T-helper 1 cell treated with Interleukin-12 subunit alpha and Interleukin-12 subunit beta and Interleukin-4 antibody, amounts not matched to agents 30 ng/mL and 1 ng/mL, for 36 hours (primary cell): ENCODE data around the gene TMEM82. TPM values are rescaled to one million over a fixed set of nuclear protein-coding genes. Genes with fewer than 3 reads are reported as not detected.

Experiments
- intact Hi-C: fragments of 100-400 bp; cut with micrococcal nuclease; formaldehyde crosslinking; loops from one replicate; pipeline ENCODE4 v1.15.1; 2024
- total RNA-seq: library from RNA; stranded (reverse); gene quantifications from 2 replicates; pipeline ENCODE4 v1.2.3, GENCODE V29; 2022

The TMEM82 gene
- total RNA-seq, 1 donor from 2014 or later = not detected

GRCh38 chr1:15719381-15720120 lies 22.7 kb upstream of the TMEM82 start:
- intact Hi-C loops = no loop called here

DNA sequence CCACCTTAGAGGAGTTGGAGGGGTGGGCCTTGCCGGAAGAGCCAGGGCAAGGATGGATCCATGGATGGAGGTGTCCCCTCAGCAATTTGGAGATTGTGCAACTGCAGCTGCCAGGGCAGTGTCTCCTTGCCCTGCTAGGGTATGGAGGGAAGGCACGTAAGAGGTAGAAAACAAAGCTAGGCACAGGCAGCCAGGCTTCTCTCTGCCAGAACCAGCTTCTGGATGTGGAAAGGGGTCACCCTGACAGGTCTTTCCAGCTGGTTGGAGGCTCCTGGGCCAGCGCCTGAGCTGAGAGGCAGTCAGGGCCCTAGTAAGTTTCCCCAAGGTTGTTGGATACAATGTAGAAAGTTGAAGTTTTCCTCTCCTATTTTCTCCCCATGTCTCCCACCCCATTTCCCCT lies 21.4 kb upstream of the TMEM82 start:
- intact Hi-C loops = no loop called here

DNA sequence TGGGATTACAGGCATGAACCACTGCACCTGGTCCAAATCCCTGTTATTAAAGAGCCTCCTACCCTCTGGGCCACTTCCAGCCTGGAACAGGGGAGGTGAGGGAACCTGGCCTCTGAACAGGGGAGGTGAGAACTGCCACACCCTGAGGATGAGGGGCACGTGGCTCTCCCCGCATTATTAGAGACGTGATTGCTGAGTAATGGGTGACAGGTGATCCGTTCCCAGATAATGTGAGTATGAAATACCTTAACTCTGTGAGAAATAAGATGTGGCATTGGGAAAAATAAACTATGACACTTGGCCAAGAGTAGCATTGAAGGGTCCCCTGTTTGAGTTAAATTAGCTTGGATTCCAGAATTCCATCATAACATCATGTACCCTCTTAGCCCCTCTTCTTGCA lies 19.9 kb upstream of the TMEM82 start:
- intact Hi-C loops = no loop called here

DNA sequence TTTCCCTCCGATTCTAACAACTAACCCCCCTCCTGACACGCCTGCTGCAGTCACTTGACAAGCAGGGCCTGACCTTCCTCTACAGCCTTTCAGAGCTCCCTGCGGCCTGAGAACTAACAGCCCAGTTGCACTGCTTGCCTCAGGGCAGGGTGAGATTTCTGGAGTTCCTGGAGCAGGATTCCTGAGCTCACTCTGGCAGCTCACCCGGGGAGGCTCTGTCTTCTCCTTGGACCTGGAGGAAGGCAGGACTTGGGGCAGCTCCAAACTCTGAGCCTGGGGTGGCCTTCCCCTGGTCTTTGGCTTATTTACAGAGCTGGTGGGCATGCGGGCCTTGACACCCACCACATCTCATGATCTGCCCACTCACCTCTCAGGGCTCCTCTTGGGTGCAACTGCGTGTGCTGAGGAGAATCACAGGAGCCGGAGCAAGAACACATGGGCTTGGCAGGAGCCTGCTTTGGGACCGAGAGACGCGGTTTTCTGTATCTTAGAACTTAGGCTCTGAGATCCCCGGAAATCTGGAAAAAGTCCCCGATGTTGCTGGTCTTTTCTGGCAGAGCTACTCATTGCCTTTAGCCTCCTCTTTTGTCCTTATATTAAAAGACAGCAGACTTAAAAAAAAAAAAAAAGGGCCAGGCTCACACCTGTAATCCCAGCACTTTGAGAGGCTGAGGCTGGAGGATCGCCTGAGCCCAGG lies 19.3 kb upstream of the TMEM82 start:
- intact Hi-C loops = no loop called here

- intact Hi-C loops = no loop called here
Observed at GRCh38 chr1:15723631-15724246, 18.6 kb upstream of the TMEM82 start.

DNA sequence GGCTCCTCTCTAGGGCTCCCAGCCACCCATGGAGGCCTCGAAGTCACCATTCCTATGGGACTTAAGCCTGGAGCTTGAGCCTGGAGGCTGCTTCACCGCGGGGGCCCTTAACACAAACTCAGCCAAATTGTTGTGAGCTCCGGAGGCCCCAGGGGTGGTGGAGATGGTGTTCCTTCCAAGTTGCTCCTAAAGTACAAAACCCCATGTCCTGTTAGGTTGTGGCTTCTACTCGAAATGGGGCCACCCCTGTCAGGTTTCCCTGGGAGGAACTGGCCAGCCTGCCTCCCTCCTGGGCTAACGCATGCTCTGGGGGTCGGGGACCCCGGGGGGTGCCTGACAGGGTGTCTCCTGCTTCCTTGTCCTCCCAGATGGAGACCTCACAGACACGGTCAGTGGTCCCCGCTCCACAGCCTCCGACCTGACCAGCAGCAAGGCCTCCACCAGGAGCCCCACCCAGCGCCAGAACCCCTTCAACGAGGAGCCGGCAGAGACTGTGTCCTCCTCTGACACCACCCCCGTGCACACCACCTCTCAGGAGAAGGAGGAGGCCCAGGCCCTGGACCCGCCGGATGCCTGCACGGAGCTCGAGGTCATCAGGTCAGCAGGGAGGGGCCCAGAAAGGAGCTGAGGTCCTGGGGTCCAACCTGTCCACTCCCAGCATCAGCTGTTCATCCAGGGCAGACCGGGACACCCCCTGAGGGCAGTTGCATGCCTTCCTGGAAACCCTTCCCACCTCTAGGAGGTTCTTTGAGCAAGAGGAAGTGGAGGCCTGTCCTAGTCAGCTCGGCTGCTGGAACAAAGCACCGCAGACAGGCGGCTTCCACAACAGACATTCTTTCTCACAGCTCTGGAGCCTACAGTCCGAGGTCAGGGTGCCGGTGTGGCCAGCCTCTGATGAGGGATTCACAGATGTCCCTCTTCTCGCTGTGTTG lies 17.1 kb upstream of the TMEM82 start:
- intact Hi-C loops = no loop called here

- intact Hi-C loops = no loop called here
Observed at GRCh38 chr1:15726508-15726907, 15.8 kb upstream of the TMEM82 start.

GRCh38 chr1:15727021-15727420 lies 15.3 kb upstream of the TMEM82 start:
- intact Hi-C loops = no loop called here

GRCh38 chr1:15727424-15727823 lies 14.9 kb upstream of the TMEM82 start:
- intact Hi-C loops = no loop called here

DNA sequence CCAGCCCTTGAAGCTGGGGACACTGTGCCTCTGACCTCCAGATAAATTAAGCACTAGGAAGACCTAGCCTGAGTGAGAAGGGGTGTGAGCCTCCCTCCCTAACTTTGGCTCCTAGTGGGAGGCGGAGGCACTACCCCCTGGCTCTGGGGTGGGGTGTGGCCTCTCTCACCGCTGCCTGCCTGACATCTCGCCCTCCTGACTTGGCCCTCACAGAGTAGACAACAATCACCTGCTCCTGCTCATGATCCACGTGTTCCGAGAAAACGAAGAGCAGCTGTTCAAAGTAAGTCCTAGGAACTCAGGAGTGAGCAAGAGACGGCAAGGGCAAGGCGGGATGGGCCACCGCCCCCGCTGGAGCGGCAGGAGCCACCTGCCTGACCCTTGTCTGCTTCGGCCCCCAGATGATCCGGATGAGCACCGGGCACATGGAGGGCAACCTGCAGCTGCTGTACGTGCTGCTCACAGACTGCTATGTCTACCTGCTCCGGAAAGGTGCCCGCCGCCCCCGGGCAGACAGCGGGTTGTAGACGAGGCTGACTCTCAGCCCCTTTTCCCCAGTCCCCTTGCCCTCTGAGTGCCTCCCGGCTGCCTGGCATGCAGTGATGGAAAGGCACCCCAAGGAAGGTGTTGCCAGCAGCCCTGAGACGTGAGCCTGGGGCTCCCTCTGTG lies 14.3 kb upstream of the TMEM82 start:
- intact Hi-C loops = no loop called here

DNA sequence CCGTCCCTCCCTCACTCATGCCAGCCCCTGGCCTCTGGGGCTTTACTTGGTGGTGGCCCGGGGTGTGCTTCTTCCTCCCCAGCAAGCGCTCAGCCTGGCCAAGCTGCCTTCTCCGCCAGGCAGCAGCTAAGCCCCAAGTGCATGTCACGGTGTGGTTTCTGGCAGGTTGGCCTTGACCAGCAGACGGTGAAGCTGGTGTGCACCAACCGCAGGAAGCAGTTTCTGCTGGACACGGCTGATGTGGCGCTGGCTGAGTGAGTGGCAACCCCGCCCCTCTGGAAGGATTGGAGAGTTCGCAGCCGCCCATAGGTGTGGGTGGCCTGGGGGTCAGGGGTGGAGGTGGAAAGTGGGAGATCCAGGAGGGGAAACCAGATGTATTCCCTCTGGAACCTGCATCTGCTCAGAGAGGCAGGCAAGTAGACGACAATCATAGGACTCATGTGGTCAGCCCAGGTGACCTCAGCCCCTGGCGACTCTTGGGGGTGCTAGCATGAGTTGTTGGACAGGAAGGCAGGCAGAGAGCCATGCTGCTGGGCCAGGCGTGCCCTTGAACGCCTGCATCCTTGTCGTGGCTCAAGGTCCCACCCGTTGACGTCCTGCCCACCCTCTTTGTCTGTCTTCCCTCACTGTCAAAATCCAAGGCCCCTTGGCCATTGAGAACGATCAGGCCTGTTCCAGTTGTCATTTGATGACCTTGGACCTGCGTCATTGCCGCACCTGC lies 13.2 kb upstream of the TMEM82 start:
- intact Hi-C loops = no loop called here

GRCh38 chr1:15730423-15730822 lies 11.9 kb upstream of the TMEM82 start:
- intact Hi-C loops = no loop called here

GRCh38 chr1:15730936-15731335 lies 11.4 kb upstream of the TMEM82 start:
- intact Hi-C loops = no loop called here

DNA sequence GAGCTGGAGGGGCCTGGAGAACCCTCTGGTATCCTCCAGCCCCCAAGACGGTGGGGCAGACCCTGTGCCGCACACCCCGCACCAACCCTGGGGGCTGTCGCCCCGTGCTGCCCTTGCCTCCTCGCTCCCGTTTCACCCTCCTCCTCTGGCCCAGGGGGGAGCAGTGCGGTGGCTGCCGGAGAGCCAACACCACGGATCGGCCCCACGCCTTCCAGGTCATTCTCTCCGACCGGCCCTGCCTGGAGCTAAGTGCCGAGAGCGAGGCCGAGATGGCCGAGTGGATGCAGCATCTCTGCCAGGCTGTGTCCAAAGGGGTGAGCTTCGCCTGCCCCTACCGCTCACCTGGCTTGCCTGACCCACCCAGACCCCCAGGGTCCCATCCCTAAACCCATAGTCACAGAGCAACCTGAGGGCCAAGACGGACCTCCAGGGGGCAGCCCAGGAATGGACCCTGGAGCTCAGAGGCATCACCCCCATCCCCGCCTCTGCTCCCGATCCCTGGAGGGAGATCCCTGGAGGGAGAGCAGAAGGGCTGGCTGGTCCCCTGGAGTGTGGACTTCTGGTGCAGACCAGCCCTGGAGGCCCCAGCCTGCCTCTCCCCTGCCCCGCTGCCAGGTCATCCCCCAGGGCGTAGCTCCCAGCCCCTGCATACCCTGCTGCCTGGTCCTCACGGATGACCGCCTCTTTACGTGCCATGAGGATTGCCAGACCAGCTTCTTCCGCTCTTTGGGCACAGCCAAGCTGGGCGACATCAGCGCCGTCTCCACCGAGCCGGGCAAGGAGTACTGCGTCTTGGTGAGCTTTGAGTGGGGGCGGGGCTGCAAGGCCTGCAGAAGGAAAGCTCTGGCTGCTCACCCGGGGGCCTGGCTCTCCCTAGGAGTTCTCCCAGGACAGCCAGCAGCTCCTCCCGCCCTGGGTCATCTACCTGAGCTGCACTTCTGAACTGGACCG lies 10.3 kb upstream of the TMEM82 start:
- intact Hi-C loops = no loop called here

DNA sequence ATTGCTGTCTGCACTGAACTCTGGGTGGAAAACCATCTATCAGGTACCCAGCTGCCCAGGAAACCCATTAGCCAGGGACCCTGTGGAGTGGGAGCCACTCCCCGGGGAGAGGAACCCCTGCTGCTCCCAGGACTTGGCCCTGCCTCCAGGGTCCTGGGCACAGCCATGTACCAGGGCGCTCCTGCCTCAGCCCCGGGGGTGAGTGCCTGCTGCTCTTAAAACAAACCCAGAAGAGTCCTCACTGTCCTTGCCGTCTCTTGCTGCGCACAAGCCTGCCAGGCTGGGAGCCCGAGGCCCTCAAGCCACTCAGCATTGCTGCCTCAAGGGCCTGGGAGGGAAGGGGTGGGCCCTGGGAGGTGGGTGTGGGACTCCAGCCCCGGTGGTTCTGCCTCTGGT lies 9.6 kb upstream of the TMEM82 start:
- intact Hi-C loops = no loop called here

- intact Hi-C loops = no loop called here
Observed at GRCh38 chr1:15733218-15733725, 9.0 kb upstream of the TMEM82 start.

- intact Hi-C loops = no loop called here
Observed at GRCh38 chr1:15733726-15734226, 8.5 kb upstream of the TMEM82 start.

GRCh38 chr1:15734296-15734695 lies 8.0 kb upstream of the TMEM82 start:
- intact Hi-C loops = no loop called here

DNA sequence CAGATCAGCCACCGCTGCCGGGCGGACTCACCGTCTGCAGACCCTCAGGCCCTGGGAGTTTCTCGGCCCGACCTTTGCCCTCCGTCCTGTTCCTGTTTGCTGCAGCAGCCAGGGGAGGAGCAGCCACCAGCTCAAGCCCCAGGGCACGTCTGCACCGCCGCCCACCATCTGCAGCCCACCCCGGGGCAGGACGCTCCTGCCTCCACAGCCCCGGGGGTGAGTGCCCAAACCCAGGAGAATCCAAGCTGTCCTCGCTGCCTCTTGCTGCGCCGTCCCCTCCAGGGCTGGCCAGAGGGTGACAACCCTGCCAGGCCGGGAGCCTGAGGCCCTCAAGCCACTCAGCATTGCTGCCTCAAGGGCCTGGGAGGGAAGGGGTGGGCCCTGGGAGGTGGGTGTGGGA lies 7.4 kb upstream of the TMEM82 start:
- intact Hi-C loops = no loop called here
